Neuronal stem cell (in vitro differentiated cells): ENCODE data around the gene SMCO2.

Experiments used
- DNase-seq: peaks from one replicate; pipeline ENCODE4 v3.0.0-alpha.2; 2013; ENCODE audit warnings: low spot score
- H2AFZ ChIP-seq: one replicate; pipeline ENCODE4 v1.6.1; 2013; ENCODE audit warnings: mild to moderate bottlenecking, low read length, inconsistent platforms
- H2AK5ac ChIP-seq: 2 replicates; pipeline ENCODE4 v1.6.1; 2013; ENCODE audit warnings: low read depth, mild to moderate bottlenecking, inconsistent platforms, low read length, moderate library complexity, mixed read lengths
- H2BK120ac ChIP-seq: 2 replicates; pipeline ENCODE4 v1.6.1; 2013; ENCODE audit warnings: low read depth, mild to moderate bottlenecking, inconsistent platforms, low read length, moderate library complexity, mixed read lengths
- H2BK12ac ChIP-seq: one replicate; pipeline ENCODE4 v1.6.1; 2013; ENCODE audit warnings: low read length, inconsistent platforms
- H2BK15ac ChIP-seq: 2 replicates; pipeline ENCODE4 v1.6.1; 2013; ENCODE audit warnings: mild to moderate bottlenecking, low read length, inconsistent platforms, mixed read lengths
- H2BK5ac ChIP-seq: one replicate; pipeline ENCODE4 v1.6.1; 2013; ENCODE audit warnings: inconsistent platforms, mild to moderate bottlenecking, low read length, moderate library complexity
- H3K14ac ChIP-seq: one replicate; pipeline ENCODE4 v1.6.1; 2013; ENCODE audit warnings: low read length, inconsistent platforms
- H3K18ac ChIP-seq: 2 replicates; pipeline ENCODE4 v1.6.1; 2013; ENCODE audit warnings: low read length, inconsistent platforms
- H3K23ac ChIP-seq: 2 replicates; pipeline ENCODE4 v1.6.1; 2013; ENCODE audit warnings: low read depth, mild to moderate bottlenecking, mixed read lengths, low read length, inconsistent platforms; ENCODE audit not compliant: poor library complexity
- H3K27ac ChIP-seq: replicated peaks from 3 replicates; pipeline ENCODE4 v1.5.1; 2013; ENCODE audit warnings: low read length, inconsistent platforms
- H3K27me3 ChIP-seq, 3 experiments: 2 replicates each; pipeline ENCODE4 v1.6.1; 2013; ENCODE audit warnings: low read length in 3 of 3, mild to moderate bottlenecking in 2 of 3, inconsistent platforms in 1 of 3, low read depth in 1 of 3, mixed read lengths in 1 of 3, moderate library complexity in 1 of 3; ENCODE audit not compliant: control insufficient read depth in 3 of 3, insufficient read depth in 3 of 3
- H3K36me3 ChIP-seq, 2 donors: replicated peaks in 1 of 2; 2 replicates each; pipeline ENCODE4 v1.6.1; 2013; ENCODE audit warnings: low read length in 2 of 2; ENCODE audit not compliant: control insufficient read depth in 2 of 2, insufficient read depth in 2 of 2
- H3K4ac ChIP-seq: 2 replicates; pipeline ENCODE4 v1.6.1; 2013; ENCODE audit warnings: inconsistent platforms, mild to moderate bottlenecking, low read length, moderate library complexity
- H3K4me1 ChIP-seq, 2 donors: 1 replicate in 1 of 2; 2 replicates in 1 of 2; pipeline ENCODE4 v1.6.1; 2013; ENCODE audit warnings: low read length in 2 of 2, low read depth in 1 of 2; ENCODE audit not compliant: control insufficient read depth in 2 of 2, insufficient read depth in 1 of 2
- H3K4me2 ChIP-seq: one replicate; pipeline ENCODE4 v1.6.1; 2013; ENCODE audit warnings: mild to moderate bottlenecking, low read length, inconsistent platforms; ENCODE audit not compliant: insufficient read depth, poor library complexity, severe bottlenecking
- H3K4me3 ChIP-seq, 2 donors: 2 replicates each; pipeline ENCODE4 v1.5.1; 2013; ENCODE audit warnings: low read length in 2 of 2, mild to moderate bottlenecking in 2 of 2, inconsistent platforms in 1 of 2, moderate library complexity in 1 of 2
- H3K79me1 ChIP-seq: one replicate; pipeline ENCODE4 v1.6.1; 2013; ENCODE audit warnings: low read depth, mild to moderate bottlenecking, inconsistent platforms, low read length, moderate library complexity
- H3K9ac ChIP-seq: one replicate; pipeline ENCODE4 v1.6.1; 2013; ENCODE audit warnings: mild to moderate bottlenecking, low read depth, low read length, inconsistent platforms; ENCODE audit not compliant: poor library complexity
- H3K9me3 ChIP-seq, 2 donors: replicated peaks in 1 of 2; 2 replicates each; pipeline versions ENCODE3 to v1.6.1; 2013; ENCODE audit warnings: low read length in 2 of 2, mild to moderate bottlenecking in 2 of 2, inconsistent platforms in 1 of 2, low read depth in 1 of 2, mixed read lengths in 1 of 2, moderate library complexity in 1 of 2; ENCODE audit not compliant: control insufficient read depth in 2 of 2, insufficient read depth in 1 of 2
- H4K8ac ChIP-seq: one replicate; pipeline ENCODE4 v1.6.1; 2013; ENCODE audit warnings: low read depth, mild to moderate bottlenecking, inconsistent platforms, low read length, moderate library complexity
- H4K91ac ChIP-seq: one replicate; pipeline ENCODE4 v1.6.1; 2013; ENCODE audit warnings: low read length, low read depth, mild to moderate bottlenecking, inconsistent platforms; ENCODE audit not compliant: poor library complexity
- WGBS, 2 donors: extraction: QIAGEN DNeasy Blood & Tissue Kit; methylation state at CpG; one replicate each; pipeline ENCODE4 v1.1.7; 2013; ENCODE audit warnings: missing lambda C conversion rate in 2 of 2, mixed read lengths in 1 of 2; ENCODE audit not compliant: insufficient read length in 2 of 2, insufficient replicate concordance in 1 of 2; ENCODE audit errors: extremely low coverage in 2 of 2; 5-methylcytosine and 5-hydroxymethylcytosine counted together

Gene SMCO2

GRCh38 chr12:27537855-27538675 lies 91.5 kb downstream of the SMCO2 start:
- no peak overlapping the region for H3K18ac ChIP-seq
- H3K4me2 ChIP-seq, result no peak overlapping the region
- H2BK15ac ChIP-seq, result no peak overlapping the region
- no peak overlapping the region for H4K8ac ChIP-seq
- H3K9me3 ChIP-seq, result peaks cover 0 to 17% of the 10 kb centered on the region in 2 donors
- H3K36me3 ChIP-seq, result peaks cover 0 to 6% of the 10 kb centered on the region in 2 donors
- no peaks in the 10 kb centered on the region for H3K79me1 ChIP-seq
- H3K4me3 ChIP-seq, result no peak overlapping the region
- H2BK5ac ChIP-seq, result no peak overlapping the region
- H2AK5ac ChIP-seq, result no peak overlapping the region
- H3K4me1 ChIP-seq, result peaks cover 3 to 9% of the 10 kb centered on the region in 2 donors
- H3K27me3 ChIP-seq, result no peaks in the 10 kb centered on the region
- H4K91ac ChIP-seq, result no peak overlapping the region
- no peak overlapping the region for H3K9ac ChIP-seq
- no peak overlapping the region for H3K4ac ChIP-seq
- no CpG with 5 or more reads among the region's 8 CpGs for WGBS, 2 donors
- no peak overlapping the region for H3K27ac ChIP-seq
- no peak for DNase-seq
- H3K23ac ChIP-seq, result no peak overlapping the region
- H3K14ac ChIP-seq, result no peak overlapping the region
- H2BK12ac ChIP-seq, result no peak overlapping the region
- H2AFZ ChIP-seq, result no peak overlapping the region
- H2BK120ac ChIP-seq, result no peak overlapping the region

- no peak for DNase-seq
- Histone ChIP-seq H3K27ac (no peak overlapping the region), H2BK5ac (no peak overlapping the region), H2BK15ac (no peak overlapping the region), H3K79me1 (no peaks in the 10 kb centered on the region), H3K4me1 (peaks cover 3 to 9% of the 10 kb centered on the region in 2 donors), H2AK5ac (no peak overlapping the region), H4K8ac (no peak overlapping the region), H3K4me3 (no peak overlapping the region), H3K4ac (no peak overlapping the region), H3K36me3 (peaks cover 0 to 6% of the 10 kb centered on the region in 2 donors), H3K9me3 (peaks cover 0 to 11% of the 10 kb centered on the region in 2 donors), H3K23ac (no peak overlapping the region), H3K18ac (no peak overlapping the region), H3K9ac (no peak overlapping the region), H4K91ac (no peak overlapping the region), H3K4me2 (no peak overlapping the region), H2BK12ac (no peak overlapping the region), H3K14ac (no peak overlapping the region), H2BK120ac (no peak overlapping the region), H3K27me3 (no peaks in the 10 kb centered on the region), H2AFZ (no peak overlapping the region)
- WGBS, 2 donors, result no CpG with 5 or more reads among the region's 4 CpGs
Measured at GRCh38 chr12:27539191-27539631, 92.7 kb downstream of the SMCO2 start.

- Histone ChIP-seq H3K27me3 (no peaks in the 10 kb centered on the region), H2AK5ac (no peak overlapping the region), H3K18ac (peak overlapping the region; percentile 5), H2BK120ac (no peak overlapping the region), H2BK15ac (no peak overlapping the region), H3K36me3 (peaks cover 0 to 3% of the 10 kb centered on the region in 2 donors), H3K23ac (no peak overlapping the region), H3K14ac (no peak overlapping the region), H2AFZ (no peak overlapping the region), H4K91ac (no peak overlapping the region), H3K4me1 (peaks cover 0 to 3% of the 10 kb centered on the region in 2 donors), H3K79me1 (peaks cover 2% of the 10 kb centered on the region), H3K27ac (no peak overlapping the region), H3K4ac (no peak overlapping the region), H3K9ac (no peak overlapping the region), H2BK12ac (no peak overlapping the region), H3K9me3 (peaks cover 0 to 3% of the 10 kb centered on the region in 2 donors), H3K4me3 (no peak overlapping the region), H2BK5ac (no peak overlapping the region), H4K8ac (no peak overlapping the region), H3K4me2 (no peak overlapping the region)
- no peak for DNase-seq
- no CpG with 5 or more reads among the region's 8 CpGs for WGBS, 2 donors
Measured at GRCh38 chr12:27541031-27541719, 94.6 kb downstream of the SMCO2 start.

GRCh38 chr12:27542628-27543027 lies 96.1 kb downstream of the SMCO2 start:
- no peak overlapping the region for H3K4me3 ChIP-seq
- no peak overlapping the region for H4K91ac ChIP-seq
- H2AFZ ChIP-seq, result no peak overlapping the region
- no peak overlapping the region for H3K18ac ChIP-seq
- H3K4me2 ChIP-seq, result no peak overlapping the region
- no peak overlapping the region for H2BK120ac ChIP-seq
- no peak for DNase-seq
- H3K9ac ChIP-seq, result no peak overlapping the region
- no CpG with 5 or more reads among the region's 5 CpGs for WGBS, 2 donors
- no peak overlapping the region for H2BK15ac ChIP-seq
- H4K8ac ChIP-seq, result no peak overlapping the region
- H3K4ac ChIP-seq, result no peak overlapping the region
- no peaks in the 10 kb centered on the region for H3K27me3 ChIP-seq
- no peak overlapping the region for H3K23ac ChIP-seq
- H3K9me3 ChIP-seq, result no peaks in the 10 kb centered on the region
- H3K14ac ChIP-seq, result no peak overlapping the region
- no peak overlapping the region for H2AK5ac ChIP-seq
- peaks cover 2% of the 10 kb centered on the region for H3K79me1 ChIP-seq
- no peaks in the 10 kb centered on the region for H3K36me3 ChIP-seq
- H2BK12ac ChIP-seq, result no peak overlapping the region
- peaks cover 0 to 3% of the 10 kb centered on the region in 2 donors for H3K4me1 ChIP-seq
- H2BK5ac ChIP-seq, result no peak overlapping the region
- no peak overlapping the region for H3K27ac ChIP-seq
